ENCODE data around the gene HTRA1. TPM values are rescaled to one million over a fixed set of nuclear protein-coding genes. Genes with fewer than 3 reads are reported as not detected.

Gene HTRA1
- total and polyA plus RNA-seq, 10 of the 15 experiments (the other 5 are each of a cell fraction or from before 2014, with no cell fraction given), result 0.13 TPM; not detected in 9

DNA sequence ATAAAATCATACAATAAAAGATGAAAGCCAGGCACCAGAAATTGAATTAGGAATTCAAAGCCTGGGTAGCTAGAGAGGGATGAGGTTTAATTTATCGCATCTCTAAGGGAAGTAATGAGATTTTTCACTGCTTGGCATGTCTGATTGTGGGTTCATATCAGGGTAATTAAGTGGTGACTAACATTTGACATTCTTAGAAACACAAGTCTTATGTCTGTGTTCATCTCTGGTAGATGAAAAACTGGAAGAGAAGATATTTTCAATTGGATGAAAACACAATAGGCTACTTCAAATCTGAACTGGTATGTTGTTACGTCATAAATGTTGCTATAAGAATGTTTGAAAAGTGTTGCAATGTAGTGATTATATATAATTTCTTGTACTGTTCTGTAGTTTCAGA is 43.7 kb upstream of the HTRA1 start:
- RAD21 ChIA-PET (ENCODE audit: unreplicated experiment), result interaction anchor here (0.6 kb wide), 1 partner anchor 49 kb away, joined by 3 read pairs; no protein-coding TSS in a partner anchor
- CTCF ChIA-PET, result no interaction called here
- no TSS peak for BruUV-seq (replicated peaks)

More for the DNA sequence above, 43.7 kb upstream of the HTRA1 start:
- Histone ChIP-seq H3K9me3 (replicated peaks; ENCODE audit: control insufficient read depth, insufficient read depth, low read length) (no peaks in the 10 kb centered on the region), H3K27me3 (replicated peaks in 1 of 2; ENCODE audit: control insufficient read depth in 2 of 2, insufficient read depth in 2 of 2, low read length in 1 of 2) (no peaks in the 10 kb centered on the region), H2AFZ (ENCODE audit: control insufficient read depth, low read depth, low read length) (no peak overlapping the region), H4K20me1 (ENCODE audit: control insufficient read depth, insufficient read depth) (no peaks in the 10 kb centered on the region), H3K27ac (ENCODE audit: control insufficient read depth, insufficient read depth) (no peak overlapping the region), H3K4me1 (ENCODE audit: control insufficient read depth, insufficient read depth, low read length) (no peaks in the 10 kb centered on the region), H3K36me3 (ENCODE audit: control insufficient read depth in 2 of 2, insufficient read depth in 2 of 2, low read length in 1 of 2) (no peaks in the 10 kb centered on the region), H3K79me2 (ENCODE audit: control insufficient read depth, insufficient read depth, low read length) (no peaks in the 10 kb centered on the region), H3K4me3 (no peak overlapping the region), H3K9ac (ENCODE audit: control insufficient read depth, insufficient read depth, low read length) (no peak overlapping the region), H3K4me2 (ENCODE audit: control insufficient read depth, insufficient read depth) (no peak overlapping the region)
- ChIA-PET POLR2A (no interaction called here), SMC1A (ENCODE audit: uncharacterized antibody, unreplicated experiment) (no interaction called here)
- ATAC-seq, result no peak
- no peak for FAIRE-seq
- WGBS (ENCODE audit: insufficient coverage, insufficient replicate concordance, low lambda C conversion rate, missing lambda C conversion rate), result 86% methylated on average over 2 of the region's 2 CpGs
- no peak for DNase-seq (ENCODE audit: low read depth, low spot score)
- intact Hi-C loops (cut with micrococcal nuclease; ENCODE audit: unreplicated experiment), result no loop called here
- in situ Hi-C loops (cut with MboI), result no loop called here
- TF ChIP-seq, protein P1, sequence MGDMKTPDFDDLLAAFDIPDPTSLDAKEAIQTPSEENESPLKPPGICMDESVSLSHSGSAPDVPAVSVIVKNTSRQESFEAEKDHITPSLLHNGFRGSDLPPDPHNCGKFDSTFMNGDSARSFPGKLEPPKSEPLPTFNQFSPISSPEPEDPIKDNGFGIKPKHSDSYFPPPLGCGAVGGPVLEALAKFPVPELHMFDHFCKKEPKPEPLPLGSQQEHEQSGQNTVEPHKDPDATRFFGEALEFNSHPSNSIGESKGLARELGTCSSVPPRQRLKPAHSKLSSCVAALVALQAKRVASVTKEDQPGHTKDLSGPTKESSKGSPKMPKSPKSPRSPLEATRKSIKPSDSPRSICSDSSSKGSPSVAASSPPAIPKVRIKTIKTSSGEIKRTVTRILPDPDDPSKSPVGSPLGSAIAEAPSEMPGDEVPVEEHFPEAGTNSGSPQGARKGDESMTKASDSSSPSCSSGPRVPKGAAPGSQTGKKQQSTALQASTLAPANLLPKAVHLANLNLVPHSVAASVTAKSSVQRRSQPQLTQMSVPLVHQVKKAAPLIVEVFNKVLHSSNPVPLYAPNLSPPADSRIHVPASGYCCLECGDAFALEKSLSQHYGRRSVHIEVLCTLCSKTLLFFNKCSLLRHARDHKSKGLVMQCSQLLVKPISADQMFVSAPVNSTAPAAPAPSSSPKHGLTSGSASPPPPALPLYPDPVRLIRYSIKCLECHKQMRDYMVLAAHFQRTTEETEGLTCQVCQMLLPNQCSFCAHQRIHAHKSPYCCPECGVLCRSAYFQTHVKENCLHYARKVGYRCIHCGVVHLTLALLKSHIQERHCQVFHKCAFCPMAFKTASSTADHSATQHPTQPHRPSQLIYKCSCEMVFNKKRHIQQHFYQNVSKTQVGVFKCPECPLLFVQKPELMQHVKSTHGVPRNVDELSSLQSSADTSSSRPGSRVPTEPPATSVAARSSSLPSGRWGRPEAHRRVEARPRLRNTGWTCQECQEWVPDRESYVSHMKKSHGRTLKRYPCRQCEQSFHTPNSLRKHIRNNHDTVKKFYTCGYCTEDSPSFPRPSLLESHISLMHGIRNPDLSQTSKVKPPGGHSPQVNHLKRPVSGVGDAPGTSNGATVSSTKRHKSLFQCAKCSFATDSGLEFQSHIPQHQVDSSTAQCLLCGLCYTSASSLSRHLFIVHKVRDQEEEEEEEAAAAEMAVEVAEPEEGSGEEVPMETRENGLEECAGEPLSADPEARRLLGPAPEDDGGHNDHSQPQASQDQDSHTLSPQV (IDR thresholded peaks at IDR 0.05), result no peak
- no peak for TF ChIP-seq BMI1 (IDR thresholded peaks at IDR 0.05; ENCODE audit: borderline replicate concordance)
- TF ChIP-seq ZNF217 (IDR thresholded peaks at IDR 0.05), result no peak
- TF ChIP-seq LARP7 (IDR thresholded peaks at IDR 0.05), result no peak
- no peak for TF ChIP-seq GABPA (IDR thresholded peaks at IDR 0.05; ENCODE audit: low read depth)
- no peak for TF ChIP-seq ELK1 (IDR thresholded peaks at IDR 0.05; ENCODE audit: low read depth, low read length)

Data from GM12878 (cell line).